Prostate gland (tissue), 2 donors: ENCODE data around the gene IL36A. TPM values are rescaled to one million over a fixed set of nuclear protein-coding genes. Genes with fewer than 3 reads are reported as not detected.

Source experiments
- DNase-seq: peaks from one replicate; pipeline ENCODE4 v3.0.0-alpha.2; 2019; ENCODE audit warnings: low spot score
- H3K27ac ChIP-seq, 2 donors: fragments of 200-600 bp; sonication (generic); 2 replicates each; pipeline ENCODE4 v1.5.1; 2017 to 2019
- H3K27me3 ChIP-seq: fragments of 200-600 bp; sonication (generic); replicated peaks from 2 replicates; pipeline ENCODE4 v1.5.1; 2019; ENCODE audit not compliant: insufficient read depth
- H3K36me3 ChIP-seq, 2 donors: fragments of 200-600 bp; sonication (generic); 1 replicate in 1 of 2; 2 replicates in 1 of 2; pipeline versions ENCODE4 v1.5.1 to v1.8.1; 2017 to 2019
- H3K4me1 ChIP-seq: fragments of 200-600 bp; sonication (generic); replicated peaks from 2 replicates; pipeline ENCODE4 v1.5.1; 2019
- H3K4me3 ChIP-seq, 2 donors: fragments of 200-600 bp; sonication (generic); 2 replicates each; pipeline ENCODE4 v1.5.1; 2017 to 2019
- H3K9me3 ChIP-seq: fragments of 200-600 bp; sonication (generic); 2 replicates; pipeline ENCODE4 v1.5.1; 2017
- POLR2A ChIP-seq: fragments of 450-650 bp; IDR thresholded peaks from one replicate; pipeline ENCODE4 v1.6.1; 2016; ENCODE audit warnings: antibody characterized with exemption, mild to moderate bottlenecking
- POLR2AphosphoS5 ChIP-seq: sonication (generic); formaldehyde crosslinking; IDR thresholded peaks from one replicate; pipeline ENCODE4 v1.6.1; 2017; ENCODE audit warnings: antibody characterized with exemption
- WGBS: methylation state at CpG from one replicate; pipeline ENCODE4 v1.1.5; 2018; 5-methylcytosine and 5-hydroxymethylcytosine counted together
- intact Hi-C: fragments of 100-400 bp; cut with DNase I; formaldehyde crosslinking; loops from one replicate; pipeline ENCODE4 v1.14.2; 2022
- total RNA-seq, 2 donors: library from RNA; depleted of rRNA; stranded (reverse); fragments of >200 nt; gene quantifications; one replicate each; pipeline ENCODE4 v1.1.0, GENCODE V29; 2016
- TF ChIP-seq, protein P1 (sequence below), 4 experiments: fragments of 200-600 bp in 2 of 4; fragments of 450-650 bp in 2 of 4; sonication (generic) in 2 of 4; IDR thresholded peaks; 1 replicate in 3 of 4; 2 replicates in 1 of 4; pipeline ENCODE4 v1.5.1; 2016 to 2019; ENCODE audit warnings: antibody characterized with exemption in 4 of 4, mild to moderate bottlenecking in 2 of 4, moderate library complexity in 2 of 4

The IL36A gene
- total RNA-seq, 2 donors from 2014 or later = not detected

DNA sequence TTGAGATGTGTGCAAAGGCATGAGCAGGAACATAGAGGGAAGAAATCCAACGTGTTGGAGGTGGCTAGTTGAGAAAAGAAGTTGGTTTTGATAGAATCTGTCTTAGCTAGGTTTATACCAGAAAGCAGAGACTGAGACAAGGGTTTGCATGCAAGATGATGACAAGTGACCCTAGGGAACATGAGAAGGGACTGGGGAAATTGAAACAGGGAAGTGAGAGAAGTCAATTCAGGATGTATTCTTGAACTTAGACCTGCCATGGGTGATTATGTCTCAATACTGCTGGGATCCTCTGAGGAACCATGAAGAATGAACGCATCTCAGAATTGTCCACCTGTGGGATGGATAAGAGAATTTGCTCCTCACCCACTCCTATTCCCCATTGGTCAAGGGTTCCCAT, 20.5 kb downstream of the IL36A start:
- intact Hi-C loops = no loop called here
- Histone ChIP-seq H3K36me3 (no peaks in the 10 kb centered on the region), H3K4me1 (no peaks in the 10 kb centered on the region), H3K9me3 (no peaks in the 10 kb centered on the region), H3K27me3 (no peaks in the 10 kb centered on the region), H3K27ac (no peak overlapping the region), H3K4me3 (no peak overlapping the region)
- 68% methylated on average over 2 of the region's 2 CpGs for WGBS
- TF ChIP-seq POLR2AphosphoS5 = no peak
- TF ChIP-seq, protein P1, sequence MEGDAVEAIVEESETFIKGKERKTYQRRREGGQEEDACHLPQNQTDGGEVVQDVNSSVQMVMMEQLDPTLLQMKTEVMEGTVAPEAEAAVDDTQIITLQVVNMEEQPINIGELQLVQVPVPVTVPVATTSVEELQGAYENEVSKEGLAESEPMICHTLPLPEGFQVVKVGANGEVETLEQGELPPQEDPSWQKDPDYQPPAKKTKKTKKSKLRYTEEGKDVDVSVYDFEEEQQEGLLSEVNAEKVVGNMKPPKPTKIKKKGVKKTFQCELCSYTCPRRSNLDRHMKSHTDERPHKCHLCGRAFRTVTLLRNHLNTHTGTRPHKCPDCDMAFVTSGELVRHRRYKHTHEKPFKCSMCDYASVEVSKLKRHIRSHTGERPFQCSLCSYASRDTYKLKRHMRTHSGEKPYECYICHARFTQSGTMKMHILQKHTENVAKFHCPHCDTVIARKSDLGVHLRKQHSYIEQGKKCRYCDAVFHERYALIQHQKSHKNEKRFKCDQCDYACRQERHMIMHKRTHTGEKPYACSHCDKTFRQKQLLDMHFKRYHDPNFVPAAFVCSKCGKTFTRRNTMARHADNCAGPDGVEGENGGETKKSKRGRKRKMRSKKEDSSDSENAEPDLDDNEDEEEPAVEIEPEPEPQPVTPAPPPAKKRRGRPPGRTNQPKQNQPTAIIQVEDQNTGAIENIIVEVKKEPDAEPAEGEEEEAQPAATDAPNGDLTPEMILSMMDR (IDR thresholded peaks at IDR 0.05) = no peak
- TF ChIP-seq POLR2A = no peak
- no peak for DNase-seq

GRCh38 chr2:113027691-113028090, 22.4 kb downstream of the IL36A start:
- no peaks in the 10 kb centered on the region for H3K27me3 ChIP-seq
- H3K9me3 ChIP-seq = no peaks in the 10 kb centered on the region
- H3K4me3 ChIP-seq = no peak overlapping the region
- intact Hi-C loops = no loop called here
- no peaks in the 10 kb centered on the region for H3K4me1 ChIP-seq
- no peaks in the 10 kb centered on the region for H3K36me3 ChIP-seq
- no peak overlapping the region for H3K27ac ChIP-seq
- DNase-seq = no peak
- WGBS = 70% methylated on average over 2 of the region's 2 CpGs
- TF ChIP-seq POLR2AphosphoS5 (no peak), POLR2A (no peak)
- TF ChIP-seq, protein P1 (IDR thresholded peaks at IDR 0.05) = no peak

GRCh38 chr2:113028112-113028511, 22.9 kb downstream of the IL36A start:
- Histone ChIP-seq H3K36me3 (no peaks in the 10 kb centered on the region), H3K27ac (no peak overlapping the region), H3K27me3 (no peaks in the 10 kb centered on the region), H3K4me3 (no peak overlapping the region), H3K4me1 (no peaks in the 10 kb centered on the region), H3K9me3 (no peaks in the 10 kb centered on the region)
- no peak for DNase-seq
- TF ChIP-seq, protein P1 (IDR thresholded peaks at IDR 0.05) = no peak
- TF ChIP-seq POLR2AphosphoS5 (no peak), POLR2A (no peak)
- intact Hi-C loops = no loop called here
- WGBS = 9% methylated on average over 1 of the region's 1 CpG

DNA sequence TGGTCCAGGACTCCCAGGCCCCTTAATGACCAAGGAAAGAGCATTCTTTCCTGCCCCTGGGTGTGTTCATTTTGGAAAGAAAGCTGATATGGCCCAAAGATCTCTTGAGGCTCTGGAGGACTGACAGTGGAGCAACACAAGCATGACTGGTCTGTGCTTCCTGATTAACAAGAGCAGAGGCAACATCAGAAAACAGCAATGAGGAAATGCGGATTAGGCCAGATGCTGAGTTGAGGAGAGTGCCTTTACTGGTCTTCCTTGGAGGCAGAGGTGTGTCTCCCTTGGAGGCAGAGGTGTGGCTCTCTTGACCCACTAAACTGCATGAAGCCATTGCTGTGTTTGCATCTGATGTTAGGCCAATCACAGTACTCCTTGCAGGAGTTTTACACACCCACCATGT, 27.5 kb downstream of the IL36A start:
- 100% methylated on average over 1 of the region's 1 CpG for WGBS
- Histone ChIP-seq H3K9me3 (no peaks in the 10 kb centered on the region), H3K4me3 (no peak overlapping the region), H3K4me1 (no peaks in the 10 kb centered on the region), H3K27me3 (no peaks in the 10 kb centered on the region), H3K36me3 (no peaks in the 10 kb centered on the region), H3K27ac (no peak overlapping the region)
- no peak for DNase-seq
- intact Hi-C loops = no loop called here
- TF ChIP-seq, protein P1 (IDR thresholded peaks at IDR 0.05) = no peak
- TF ChIP-seq POLR2A = no peak
- no peak for TF ChIP-seq POLR2AphosphoS5

DNA sequence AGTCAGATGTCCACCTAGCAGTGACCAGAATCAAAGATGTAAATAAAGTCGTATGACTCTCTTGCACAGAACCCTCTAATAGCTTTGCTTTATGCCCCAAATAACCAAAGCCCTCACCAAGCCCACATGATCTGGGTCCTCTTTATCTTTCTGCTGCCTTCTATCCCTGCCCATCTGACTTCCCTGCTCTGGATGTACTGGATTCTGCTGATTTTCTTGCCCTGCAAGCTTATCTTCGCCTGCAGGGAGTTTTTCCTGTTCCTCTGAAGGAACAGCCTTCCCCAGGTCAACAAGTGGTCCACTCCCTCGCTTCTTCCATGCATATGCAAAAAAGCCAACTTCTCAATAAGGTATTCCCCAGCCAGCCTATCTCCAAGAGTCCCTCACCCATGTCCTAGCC, 28.8 kb downstream of the IL36A start:
- Histone ChIP-seq H3K4me1 (no peaks in the 10 kb centered on the region), H3K27ac (no peak overlapping the region), H3K27me3 (no peaks in the 10 kb centered on the region), H3K9me3 (no peaks in the 10 kb centered on the region), H3K36me3 (no peaks in the 10 kb centered on the region), H3K4me3 (no peak overlapping the region)
- no peak for DNase-seq
- 80% methylated on average over 3 of the region's 3 CpGs for WGBS
- intact Hi-C loops = no loop called here
- TF ChIP-seq, protein P1 (IDR thresholded peaks at IDR 0.05) = no peak
- no peak for TF ChIP-seq POLR2A
- no peak for TF ChIP-seq POLR2AphosphoS5
